GM10266 (cell line): ENCODE data around the gene GNAQ.

Experiments used
- DNase-seq: peaks from one replicate; pipeline ENCODE4 v3.0.0; 2012; ENCODE audit errors: extremely low spot score
- TF ChIP-seq, protein P1 (sequence below): IDR thresholded peaks from 2 replicates; pipeline ENCODE4 v1.5.1; 2012; ENCODE audit warnings: mild to moderate bottlenecking, low read depth; ENCODE audit not compliant: control insufficient read depth, insufficient read depth; ENCODE audit errors: missing control alignments

The GNAQ gene

DNA sequence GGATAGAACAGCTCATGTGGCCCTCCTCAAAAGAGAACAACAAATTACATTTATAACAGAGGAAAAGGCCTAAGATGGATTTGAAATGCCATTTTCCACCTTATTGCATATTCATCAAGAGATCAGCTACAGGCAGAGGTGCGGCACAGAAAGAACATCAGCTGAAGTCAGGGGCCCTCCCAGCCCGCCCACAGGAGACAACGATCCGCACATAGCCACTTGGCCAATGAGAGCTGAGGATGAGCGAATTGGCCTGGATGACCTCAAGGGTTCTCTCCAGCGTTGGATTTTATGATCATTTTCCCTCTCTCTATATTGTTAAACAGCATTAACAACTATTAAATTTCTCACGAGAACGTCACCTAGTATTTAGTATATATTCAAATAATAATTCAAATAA is 97.6 kb downstream of the GNAQ start:
- no peak for DNase-seq
- TF ChIP-seq, protein P1, sequence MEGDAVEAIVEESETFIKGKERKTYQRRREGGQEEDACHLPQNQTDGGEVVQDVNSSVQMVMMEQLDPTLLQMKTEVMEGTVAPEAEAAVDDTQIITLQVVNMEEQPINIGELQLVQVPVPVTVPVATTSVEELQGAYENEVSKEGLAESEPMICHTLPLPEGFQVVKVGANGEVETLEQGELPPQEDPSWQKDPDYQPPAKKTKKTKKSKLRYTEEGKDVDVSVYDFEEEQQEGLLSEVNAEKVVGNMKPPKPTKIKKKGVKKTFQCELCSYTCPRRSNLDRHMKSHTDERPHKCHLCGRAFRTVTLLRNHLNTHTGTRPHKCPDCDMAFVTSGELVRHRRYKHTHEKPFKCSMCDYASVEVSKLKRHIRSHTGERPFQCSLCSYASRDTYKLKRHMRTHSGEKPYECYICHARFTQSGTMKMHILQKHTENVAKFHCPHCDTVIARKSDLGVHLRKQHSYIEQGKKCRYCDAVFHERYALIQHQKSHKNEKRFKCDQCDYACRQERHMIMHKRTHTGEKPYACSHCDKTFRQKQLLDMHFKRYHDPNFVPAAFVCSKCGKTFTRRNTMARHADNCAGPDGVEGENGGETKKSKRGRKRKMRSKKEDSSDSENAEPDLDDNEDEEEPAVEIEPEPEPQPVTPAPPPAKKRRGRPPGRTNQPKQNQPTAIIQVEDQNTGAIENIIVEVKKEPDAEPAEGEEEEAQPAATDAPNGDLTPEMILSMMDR: no peak

- DNase-seq: no peak
- TF ChIP-seq, protein P1: no peak
These were observed 98.6 kb downstream of the GNAQ start for GRCh38 chr9:77933019-77933418.

- no peak for DNase-seq
- TF ChIP-seq, protein P1: no peak
These were observed 101.7 kb downstream of the GNAQ start for GRCh38 chr9:77929942-77930341.

- DNase-seq: no peak
- TF ChIP-seq, protein P1: no peak
These were observed 104.3 kb downstream of the GNAQ start for GRCh38 chr9:77927265-77927664.

DNA sequence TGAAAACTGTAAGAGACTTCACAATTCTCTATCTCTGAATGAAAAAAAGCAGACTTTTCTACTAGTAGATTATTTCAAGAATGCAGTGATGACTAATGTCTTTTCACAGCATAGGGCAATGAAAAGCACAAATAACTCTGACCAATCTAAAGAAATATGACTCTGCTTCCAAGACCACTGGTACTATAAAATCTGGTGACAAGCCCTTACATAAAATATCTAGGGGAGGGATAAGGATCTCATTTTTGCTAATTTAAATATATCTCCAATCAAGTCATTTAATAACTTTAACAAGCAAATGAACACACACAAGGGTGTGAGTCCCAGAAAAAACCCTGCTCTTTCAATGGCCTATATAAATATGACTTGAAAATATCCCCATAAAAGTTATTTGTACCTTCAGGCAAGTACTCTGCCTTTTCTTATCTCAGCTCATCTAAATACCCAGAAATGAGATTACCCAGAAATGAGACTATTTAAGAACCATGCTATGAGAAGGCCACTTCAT is 105.2 kb downstream of the GNAQ start:
- DNase-seq: no peak

DNA sequence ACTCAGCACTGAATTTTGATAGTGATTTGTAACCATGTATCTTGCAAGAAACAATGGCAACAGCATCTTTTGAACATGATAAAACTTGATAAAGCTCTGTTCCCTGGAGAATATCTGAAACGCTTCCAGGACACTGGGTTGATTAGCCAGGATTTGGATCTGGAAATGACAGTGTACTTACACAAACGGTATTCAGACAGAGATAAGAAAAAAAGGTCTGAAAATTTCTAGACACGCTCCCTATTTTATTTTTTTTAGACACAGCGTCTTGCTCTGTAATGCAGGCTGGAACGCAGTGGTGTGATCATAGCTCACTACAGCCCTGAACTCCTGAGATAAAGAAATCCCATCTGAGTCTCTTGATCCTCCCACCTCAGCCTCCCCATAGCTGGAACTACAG is 109.0 kb downstream of the GNAQ start:
- no peak for DNase-seq
- TF ChIP-seq, protein P1: no peak

More for the DNA sequence above, 105.2 kb downstream of the GNAQ start:
- TF ChIP-seq, protein P1: no peak

DNA sequence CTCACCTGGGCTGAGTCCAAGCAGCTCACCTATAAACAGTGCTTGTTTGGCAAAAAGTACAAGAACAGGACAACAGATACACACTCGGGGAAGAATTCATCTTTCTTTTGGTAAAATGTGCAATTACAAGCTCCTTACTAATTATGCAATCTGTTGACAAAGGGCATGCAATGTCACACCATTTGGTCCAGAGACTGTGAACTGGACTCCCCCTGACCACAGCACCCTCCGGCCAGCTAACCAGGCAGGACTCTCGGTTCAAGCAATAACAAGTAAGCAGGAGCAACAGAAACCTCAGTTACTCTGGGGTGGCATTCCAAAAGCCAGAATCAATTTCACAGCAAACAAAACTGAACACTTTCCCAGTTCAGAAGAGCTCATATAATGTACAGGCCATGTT is 113.8 kb downstream of the GNAQ start:
- TF ChIP-seq, protein P1: no peak

More for the DNA sequence above, 113.8 kb downstream of the GNAQ start:
- no peak for DNase-seq
